HG03045 (cell line): Measurements from ENCODE around the gene OR2T3.
"Not testable (repeated sequence)": the region's sequence is repeated elsewhere in the genome, so short reads cannot be mapped to it uniquely, and the experiment has no call there.

Experiments used
- ATAC-seq: cut with Tn5 transposase; IDR thresholded peaks from one replicate; pipeline ENCODE4 v1.9.1; 2021; ENCODE audit warnings: mild to moderate bottlenecking, moderate library complexity; ENCODE audit not compliant: unreplicated experiment

OR2T3 gene

DNA sequence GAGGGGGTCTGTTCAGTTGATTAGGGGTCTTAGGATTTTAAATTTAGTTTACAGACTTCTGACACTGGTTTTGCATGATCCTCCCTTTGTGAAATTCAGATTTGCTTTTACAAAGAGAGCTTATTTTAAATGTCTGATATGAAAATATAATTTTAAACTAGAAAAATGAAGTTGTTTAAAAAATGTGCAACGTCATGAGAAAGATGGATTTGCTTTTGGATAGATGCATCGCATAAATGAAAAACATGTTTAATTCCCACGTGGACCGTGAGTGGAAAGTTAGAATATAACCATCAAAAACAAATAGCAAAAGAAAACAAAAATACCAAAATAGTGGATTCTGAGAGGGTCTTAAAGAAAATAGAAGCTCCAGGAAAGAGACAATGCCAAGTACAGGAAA lies 2.0 kb upstream of the OR2T3 start:
- ATAC-seq, result no peak

DNA sequence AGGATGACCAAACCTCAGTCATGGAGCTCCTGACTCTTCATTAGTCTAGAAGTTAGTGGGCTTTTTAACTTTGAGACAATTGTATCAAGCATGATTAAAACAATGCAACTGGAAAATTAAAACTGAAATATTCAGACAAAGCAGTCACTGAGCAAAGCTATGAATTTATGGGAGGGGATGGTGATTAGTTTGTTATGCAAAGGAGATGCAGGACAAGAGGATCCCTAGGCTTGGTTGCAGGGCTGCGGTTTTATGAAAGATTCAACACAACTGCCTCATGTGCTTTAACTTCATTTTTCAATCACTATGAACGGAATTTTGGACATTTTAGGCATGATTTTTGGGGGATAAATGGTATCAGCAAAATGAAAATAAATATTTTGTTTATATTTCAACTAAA lies 1.0 kb upstream of the OR2T3 start:
- not testable (repeated sequence) for ATAC-seq

DNA sequence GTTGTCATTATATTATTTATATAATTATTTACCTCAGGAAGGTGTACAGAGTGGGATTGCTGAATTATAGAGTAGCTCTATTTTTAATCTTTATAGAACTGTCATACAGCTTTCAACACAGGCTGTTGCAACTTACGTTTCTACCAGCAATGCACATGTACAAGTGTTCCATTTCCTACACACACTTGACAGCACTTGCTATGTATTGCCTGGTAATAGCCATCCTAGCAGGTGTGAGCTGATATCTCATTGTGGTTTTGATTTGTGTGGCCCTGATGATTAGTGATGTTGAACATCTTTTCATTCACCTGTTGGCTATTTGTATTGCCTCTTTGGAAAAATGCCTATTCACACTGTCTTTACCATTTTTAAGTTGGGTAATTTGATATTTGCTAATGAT lies 2.5 kb downstream of the OR2T3 start:
- ATAC-seq, result not testable (repeated sequence)

DNA sequence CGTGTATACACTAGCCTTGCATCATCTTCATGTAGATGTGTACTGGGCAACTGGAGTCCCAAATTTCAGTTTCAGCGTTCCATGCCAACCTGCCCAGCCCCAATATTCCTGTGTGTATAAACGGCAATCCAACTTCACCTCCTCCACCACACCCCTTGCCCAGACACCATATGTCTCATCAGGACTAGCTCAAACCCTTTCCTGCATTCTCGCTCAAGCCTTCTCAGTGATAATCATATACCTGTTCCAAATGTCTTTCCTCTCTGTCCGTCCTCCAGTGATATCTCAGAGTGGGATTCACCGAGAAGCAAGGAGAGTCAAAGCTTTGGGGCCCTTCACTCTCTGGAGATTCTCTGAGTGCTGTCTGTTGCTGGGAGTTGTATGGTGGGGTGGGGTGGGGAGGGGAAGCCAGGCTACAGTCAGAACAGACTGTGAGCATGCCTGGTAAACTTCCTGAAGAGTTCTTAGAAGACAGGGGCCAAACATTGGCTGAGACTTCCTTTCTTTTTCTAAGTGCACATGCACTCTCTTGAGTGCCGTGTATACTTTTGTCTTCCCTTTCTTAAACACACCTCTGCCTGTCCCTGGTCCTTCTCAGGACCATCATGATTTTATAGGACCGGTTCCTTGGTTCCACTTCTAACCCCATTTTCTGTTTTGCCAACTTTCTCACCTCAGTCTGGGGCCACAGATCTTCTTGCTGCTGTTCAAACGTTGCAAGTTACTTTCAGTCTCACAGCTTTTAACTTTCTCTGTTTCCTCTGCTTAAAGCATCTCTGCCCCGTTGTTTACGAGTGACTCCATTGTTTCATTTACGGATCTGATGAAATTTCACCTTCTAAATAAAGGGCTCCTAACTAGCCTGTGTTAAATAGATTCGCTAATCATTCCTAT lies 8.8 kb downstream of the OR2T3 start:
- ATAC-seq, result peak; percentile 92

DNA sequence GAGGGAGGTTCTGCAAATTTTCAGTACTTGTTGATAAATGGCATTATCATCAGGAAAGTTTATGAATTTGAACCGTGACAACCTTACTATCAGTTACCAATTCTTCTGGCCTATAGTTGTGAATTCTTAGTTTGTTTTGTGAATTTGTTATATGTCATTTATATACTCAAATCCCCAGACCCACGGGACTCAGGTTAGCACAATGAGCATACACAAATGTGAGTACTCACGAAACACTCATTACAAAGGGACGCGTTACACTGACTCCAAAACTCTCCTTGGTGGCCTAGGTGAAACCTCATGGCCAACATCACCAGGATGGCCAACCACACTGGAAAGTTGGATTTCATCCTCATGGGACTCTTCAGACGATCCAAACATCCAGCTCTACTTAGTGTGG lies 15.1 kb downstream of the OR2T3 start, which contains the start of gene OR2T5:
OR2T5 (plus strand) TSS at position 301 of the 400 bp plus-strand sequence; CDS start at position 301, 0 bp downstream.
- not testable (repeated sequence) for ATAC-seq

DNA sequence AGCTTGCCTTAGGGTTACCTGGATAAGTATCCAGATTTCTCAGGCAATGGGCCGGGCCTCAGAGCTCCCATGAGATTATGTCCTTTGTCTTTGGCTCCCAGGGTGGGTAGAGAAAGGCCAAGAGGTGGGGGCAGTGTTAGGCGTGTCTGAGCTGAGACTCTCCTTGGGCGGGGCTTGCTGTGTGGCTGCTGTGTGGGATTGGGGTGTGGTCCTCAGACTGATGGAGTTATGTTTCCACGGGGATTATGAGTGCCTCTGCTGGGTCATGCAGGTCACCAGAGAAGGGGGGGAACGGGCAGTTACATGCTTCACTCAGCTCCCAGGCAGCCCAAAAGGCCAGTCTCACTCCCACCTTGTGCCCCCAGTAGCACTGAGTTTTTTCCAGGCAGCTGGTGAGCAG lies 23.5 kb downstream of the OR2T3 start:
- ATAC-seq, result not testable (repeated sequence)

DNA sequence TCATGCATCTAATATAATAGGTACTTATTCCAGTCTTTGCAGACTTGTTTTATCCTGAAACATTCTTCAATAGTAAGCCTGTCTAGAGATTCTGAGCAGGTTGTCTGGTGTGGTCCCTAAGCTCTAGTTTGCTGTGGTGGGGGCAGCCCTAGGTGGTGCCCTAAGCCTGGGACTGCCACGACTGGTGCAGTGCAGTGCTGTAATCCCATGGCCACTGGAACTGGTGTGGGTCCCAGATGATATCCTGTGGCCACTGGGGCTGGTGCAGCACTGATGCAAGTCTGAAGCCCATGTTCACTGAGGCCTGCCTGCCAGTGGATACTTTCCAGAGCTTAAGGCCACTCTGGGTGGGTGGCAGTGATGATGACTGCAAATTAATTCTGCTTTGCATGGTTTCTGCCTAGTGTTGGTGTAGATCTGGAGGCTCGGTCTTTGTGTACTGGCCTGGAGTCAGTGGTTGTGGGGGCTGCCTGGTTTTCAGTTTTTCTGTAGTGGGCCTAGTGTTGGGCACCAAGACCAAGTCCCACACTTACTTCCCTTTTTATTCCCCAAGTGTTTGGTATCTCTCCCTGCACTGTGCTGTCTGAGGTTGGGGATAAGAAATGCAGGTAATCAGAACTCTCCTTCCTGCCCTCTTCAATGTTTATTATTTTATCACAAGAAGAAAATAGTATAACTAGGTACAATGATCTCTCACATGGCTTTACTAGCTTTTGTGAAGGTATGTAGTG lies 27.3 kb downstream of the OR2T3 start:
- not testable (repeated sequence) for ATAC-seq

DNA sequence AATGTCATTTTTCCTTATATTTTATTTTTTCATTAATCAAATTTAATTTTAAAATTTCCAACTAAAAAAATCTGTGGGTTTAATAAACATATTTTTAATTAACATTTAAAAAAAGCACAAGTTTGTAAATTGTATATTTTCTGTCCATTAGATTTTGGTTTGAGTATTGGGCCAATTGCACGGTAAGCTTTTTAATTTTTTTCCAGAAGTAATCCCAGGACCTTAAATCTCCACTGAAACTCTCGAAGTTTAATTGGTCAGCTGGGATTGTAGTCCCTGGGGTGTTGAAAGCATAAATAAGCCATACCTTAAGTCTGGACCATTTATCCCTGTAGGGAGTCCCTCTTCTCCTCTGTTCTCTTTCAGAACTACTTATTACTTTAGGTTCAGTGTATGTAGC lies 34.6 kb downstream of the OR2T3 start, which contains the start of gene OR2G6:
OR2G6 (plus strand) TSS at position 301 of the 400 bp plus-strand sequence. CDS start 13,574 bp downstream, outside the sequence.
- ATAC-seq, result not testable (repeated sequence)

DNA sequence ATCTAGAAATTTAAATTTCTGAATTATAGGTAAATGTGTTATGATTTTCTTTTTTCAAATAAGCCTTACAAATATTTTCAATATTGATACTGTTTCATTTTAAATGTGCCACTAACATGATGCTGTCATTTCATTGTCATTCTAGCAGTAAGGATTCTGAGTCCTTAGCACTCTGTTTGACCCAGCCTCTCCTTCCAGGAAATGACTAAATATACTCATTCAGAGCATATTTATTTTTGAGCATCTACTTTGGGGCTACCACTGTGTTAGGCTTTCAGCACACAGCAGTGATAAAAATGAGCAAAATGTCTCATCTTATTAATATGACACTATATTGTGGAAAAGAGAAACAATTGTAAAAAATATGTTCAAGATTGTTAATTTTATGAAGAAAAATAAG lies 37.1 kb downstream of the OR2T3 start:
- ATAC-seq, result not testable (repeated sequence)

DNA sequence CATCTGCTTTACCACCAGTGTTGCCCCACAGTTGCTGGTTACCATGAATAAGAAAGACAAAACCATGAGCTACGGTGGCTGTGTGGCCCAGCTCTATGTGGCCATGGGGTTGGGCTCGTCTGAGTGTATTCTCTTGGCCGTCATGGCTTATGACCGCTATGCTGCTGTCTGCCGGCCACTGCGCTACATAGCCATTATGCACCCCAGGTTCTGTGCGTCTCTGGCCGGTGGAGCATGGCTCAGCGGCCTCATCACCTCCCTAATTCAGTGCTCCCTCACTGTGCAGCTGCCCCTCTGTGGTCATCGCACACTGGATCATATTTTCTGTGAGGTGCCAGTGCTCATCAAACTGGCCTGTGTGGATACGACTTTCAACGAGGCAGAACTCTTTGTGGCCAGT lies 48.7 kb downstream of the OR2T3 start:
- ATAC-seq, result no peak
